ENCODE results near the gene SRSF5. TPM values are rescaled to one million over a fixed set of nuclear protein-coding genes. Genes with fewer than 3 reads are reported as not detected.

Gene SRSF5
- total RNA-seq, 1 experiment from 2014 or later = 310 TPM

GRCh38 chr14:69750495-69750894, 16.4 kb upstream of the SRSF5 start:
- intact Hi-C loops (cut with micrococcal nuclease; ENCODE audit: unreplicated experiment) = no loop called here
- Histone ChIP-seq H3K36me3 (ENCODE audit: control insufficient read depth, insufficient read depth, low read length) (no peaks in the 10 kb centered on the region), H3K4me1 (peaks cover 37% of the 10 kb centered on the region), H3K27me3 (replicated peaks; ENCODE audit: control insufficient read depth, insufficient read depth, low read length) (no peaks in the 10 kb centered on the region), H3K9me3 (no peaks in the 10 kb centered on the region), H3K4me3 (ENCODE audit: low read depth, low read length) (no peak overlapping the region)
- DNase-seq = no peak
- BruUV-seq (replicated peaks) = no TSS peak
- Mint-ChIP-seq H3K27me3 (ENCODE audit: insufficient read depth, unreplicated experiment) (no peaks in the 10 kb centered on the region), H3K9me3 (ENCODE audit: unreplicated experiment) (peaks cover 9% of the 10 kb centered on the region), H3K27ac (ENCODE audit: unreplicated experiment) (peak overlapping the region; percentile 49), H3K4me3 (ENCODE audit: unreplicated experiment) (no peak overlapping the region), H3K36me3 (ENCODE audit: insufficient read depth, unreplicated experiment) (peaks cover 6% of the 10 kb centered on the region), H3K4me1 (ENCODE audit: low read depth, unreplicated experiment) (peaks cover 20% of the 10 kb centered on the region)
- CTCF ChIA-PET = interaction anchor here (0.6 to 1.3 kb wide), 2 partner anchors 16 to 17 kb away, joined by 3 read pairs; partner anchors contain the start of gene SRSF5
- POLR2A ChIA-PET = interaction anchor here (1.0 kb wide), 1 partner anchor 16 kb away, joined by 4 read pairs; the partner anchor contains the start of gene SRSF5
- no peak for TF ChIP-seq CTCF (IDR thresholded peaks at IDR 0.05; ENCODE audit: insufficient read depth in 1 of 2, low read depth in 1 of 2, low read length in 1 of 2, severe bottlenecking in 1 of 2, unreplicated experiment in 1 of 2)

- CTCF ChIA-PET = interaction anchor here (0.6 kb wide), 1 partner anchor 27 kb away, joined by 3 read pairs; no protein-coding TSS in a partner anchor
- POLR2A ChIA-PET = interaction anchor here (1.4 kb wide), 1 partner anchor 14 kb away, joined by 4 read pairs; the partner anchor contains the start of gene SRSF5
- Histone ChIP-seq H3K4me3 (ENCODE audit: low read depth, low read length) (no peak overlapping the region), H3K4me1 (peaks cover 45% of the 10 kb centered on the region), H3K9me3 (no peaks in the 10 kb centered on the region), H3K36me3 (ENCODE audit: control insufficient read depth, insufficient read depth, low read length) (no peaks in the 10 kb centered on the region), H3K27me3 (replicated peaks; ENCODE audit: control insufficient read depth, insufficient read depth, low read length) (no peaks in the 10 kb centered on the region)
- no peak overlapping the region for H3K4me3 Mint-ChIP-seq (ENCODE audit: unreplicated experiment)
- TF ChIP-seq CTCF (IDR thresholded peaks at IDR 0.05; ENCODE audit: insufficient read depth in 1 of 2, low read depth in 1 of 2, low read length in 1 of 2, severe bottlenecking in 1 of 2, unreplicated experiment in 1 of 2) = no peak
- no peak overlapping the region for H3K27ac Mint-ChIP-seq (ENCODE audit: unreplicated experiment)
- no peaks in the 10 kb centered on the region for H3K36me3 Mint-ChIP-seq (ENCODE audit: insufficient read depth, unreplicated experiment)
- no peaks in the 10 kb centered on the region for H3K27me3 Mint-ChIP-seq (ENCODE audit: insufficient read depth, unreplicated experiment)
- intact Hi-C loops (cut with micrococcal nuclease; ENCODE audit: unreplicated experiment) = no loop called here
- no peak for DNase-seq
- peaks cover 28% of the 10 kb centered on the region for H3K4me1 Mint-ChIP-seq (ENCODE audit: low read depth, unreplicated experiment)
- no peaks in the 10 kb centered on the region for H3K9me3 Mint-ChIP-seq (ENCODE audit: unreplicated experiment)
- no TSS peak for BruUV-seq (replicated peaks)
These were observed 14.2 kb upstream of the SRSF5 start for GRCh38 chr14:69752773-69753172.

GRCh38 chr14:69753860-69754259, 13.1 kb upstream of the SRSF5 start:
- BruUV-seq (replicated peaks) = no TSS peak
- Mint-ChIP-seq H3K27me3 (ENCODE audit: insufficient read depth, unreplicated experiment) (no peaks in the 10 kb centered on the region), H3K4me1 (ENCODE audit: low read depth, unreplicated experiment) (peaks cover 31% of the 10 kb centered on the region), H3K4me3 (ENCODE audit: unreplicated experiment) (no peak overlapping the region), H3K27ac (ENCODE audit: unreplicated experiment) (peak overlapping the region; percentile 4), H3K9me3 (ENCODE audit: unreplicated experiment) (no peaks in the 10 kb centered on the region), H3K36me3 (ENCODE audit: insufficient read depth, unreplicated experiment) (no peaks in the 10 kb centered on the region)
- DNase-seq = no peak
- Histone ChIP-seq H3K36me3 (ENCODE audit: control insufficient read depth, insufficient read depth, low read length) (no peaks in the 10 kb centered on the region), H3K27me3 (replicated peaks; ENCODE audit: control insufficient read depth, insufficient read depth, low read length) (no peaks in the 10 kb centered on the region), H3K9me3 (no peaks in the 10 kb centered on the region), H3K4me3 (ENCODE audit: low read depth, low read length) (no peak overlapping the region), H3K4me1 (peaks cover 45% of the 10 kb centered on the region)
- intact Hi-C loops (cut with micrococcal nuclease; ENCODE audit: unreplicated experiment) = no loop called here
- TF ChIP-seq CTCF (IDR thresholded peaks at IDR 0.05; ENCODE audit: insufficient read depth in 1 of 2, low read depth in 1 of 2, low read length in 1 of 2, severe bottlenecking in 1 of 2, unreplicated experiment in 1 of 2) = no peak
- POLR2A ChIA-PET = interaction anchor here (3.4 kb wide), 1 partner anchor 13 kb away, joined by 14 read pairs; the partner anchor contains the start of gene SRSF5
- CTCF ChIA-PET = no interaction called here
